Mesendoderm (in vitro differentiated cells): ENCODE results near the gene PDXDC1.
"Not testable (repeated sequence)": the region's sequence is repeated elsewhere in the genome, so short reads cannot be mapped to it uniquely, and the experiment has no call there.

Experiments used
- DNase-seq: peaks from one replicate; pipeline ENCODE4 v3.0.0; 2013
- H2AK5ac ChIP-seq: 2 replicates; pipeline ENCODE4 v1.6.1; 2013; ENCODE audit warnings: low read length, inconsistent platforms
- H2BK120ac ChIP-seq: 2 replicates; pipeline ENCODE4 v1.6.1; 2013; ENCODE audit warnings: low read depth, mild to moderate bottlenecking, low read length, moderate library complexity, mixed read lengths
- H2BK15ac ChIP-seq: replicated peaks from 2 replicates; pipeline ENCODE4 v1.6.1; 2013; ENCODE audit warnings: low read depth, mild to moderate bottlenecking, moderate library complexity
- H2BK5ac ChIP-seq: 2 replicates; pipeline ENCODE4 v1.6.1; 2013; ENCODE audit warnings: low read length, inconsistent platforms
- H3K18ac ChIP-seq: 2 replicates; pipeline ENCODE4 v1.6.1; 2013; ENCODE audit warnings: mild to moderate bottlenecking, low read length, mixed read lengths
- H3K23ac ChIP-seq: one replicate; pipeline ENCODE4 v1.6.1; 2013; ENCODE audit warnings: low read length
- H3K27ac ChIP-seq: 2 replicates; pipeline ENCODE4 v1.5.1; 2013; ENCODE audit warnings: low read depth, mild to moderate bottlenecking, inconsistent platforms, low read length, moderate library complexity
- H3K27me3 ChIP-seq: 2 replicates; pipeline ENCODE4 v1.6.1; 2013; ENCODE audit warnings: low read length, control low read depth, mild to moderate bottlenecking, inconsistent platforms; ENCODE audit not compliant: insufficient read depth, poor library complexity
- H3K36me3 ChIP-seq: 2 replicates; pipeline ENCODE4 v1.6.1; 2013; ENCODE audit warnings: low read length, inconsistent platforms; ENCODE audit not compliant: control insufficient read depth, insufficient read depth
- H3K4ac ChIP-seq: one replicate; pipeline ENCODE4 v1.6.1; 2013; ENCODE audit warnings: low read depth, mild to moderate bottlenecking, low read length, moderate library complexity
- H3K4me1 ChIP-seq: 2 replicates; pipeline ENCODE4 v1.6.1; 2013; ENCODE audit warnings: low read depth, low read length, inconsistent platforms; ENCODE audit not compliant: control insufficient read depth
- H3K4me2 ChIP-seq: 2 replicates; pipeline ENCODE4 v1.6.1; 2013; ENCODE audit warnings: low read length
- H3K4me3 ChIP-seq: 2 replicates; pipeline ENCODE4 v1.5.1; 2013; ENCODE audit warnings: mild to moderate bottlenecking, low read length
- H3K56ac ChIP-seq: one replicate; pipeline ENCODE4 v1.6.1; 2013; ENCODE audit warnings: low read length
- H3K79me1 ChIP-seq: 2 replicates; pipeline ENCODE4 v1.6.1; 2013; ENCODE audit warnings: low read length, inconsistent platforms
- H3K79me2 ChIP-seq: 2 replicates; pipeline ENCODE4 v1.6.1; 2013; ENCODE audit warnings: mild to moderate bottlenecking, low read length; ENCODE audit not compliant: control insufficient read depth, insufficient read depth
- H3K9ac ChIP-seq: 2 replicates; pipeline ENCODE4 v1.6.1; 2013; ENCODE audit warnings: low read length, inconsistent platforms
- H4K5ac ChIP-seq: one replicate; pipeline ENCODE4 v1.6.1; 2013; ENCODE audit warnings: low read length
- H4K8ac ChIP-seq: one replicate; pipeline ENCODE4 v1.6.1; 2013; ENCODE audit warnings: low read depth, mild to moderate bottlenecking, control low read depth, low read length, moderate library complexity
- WGBS: extraction: QIAGEN DNeasy Blood & Tissue Kit; methylation state at CpG from one replicate; pipeline ENCODE4 v1.1.7; 2013; ENCODE audit warnings: low lambda C conversion rate, missing lambda C conversion rate; ENCODE audit not compliant: insufficient coverage; ENCODE audit errors: extremely low coverage; 5-methylcytosine and 5-hydroxymethylcytosine counted together

PDXDC1 gene

DNA sequence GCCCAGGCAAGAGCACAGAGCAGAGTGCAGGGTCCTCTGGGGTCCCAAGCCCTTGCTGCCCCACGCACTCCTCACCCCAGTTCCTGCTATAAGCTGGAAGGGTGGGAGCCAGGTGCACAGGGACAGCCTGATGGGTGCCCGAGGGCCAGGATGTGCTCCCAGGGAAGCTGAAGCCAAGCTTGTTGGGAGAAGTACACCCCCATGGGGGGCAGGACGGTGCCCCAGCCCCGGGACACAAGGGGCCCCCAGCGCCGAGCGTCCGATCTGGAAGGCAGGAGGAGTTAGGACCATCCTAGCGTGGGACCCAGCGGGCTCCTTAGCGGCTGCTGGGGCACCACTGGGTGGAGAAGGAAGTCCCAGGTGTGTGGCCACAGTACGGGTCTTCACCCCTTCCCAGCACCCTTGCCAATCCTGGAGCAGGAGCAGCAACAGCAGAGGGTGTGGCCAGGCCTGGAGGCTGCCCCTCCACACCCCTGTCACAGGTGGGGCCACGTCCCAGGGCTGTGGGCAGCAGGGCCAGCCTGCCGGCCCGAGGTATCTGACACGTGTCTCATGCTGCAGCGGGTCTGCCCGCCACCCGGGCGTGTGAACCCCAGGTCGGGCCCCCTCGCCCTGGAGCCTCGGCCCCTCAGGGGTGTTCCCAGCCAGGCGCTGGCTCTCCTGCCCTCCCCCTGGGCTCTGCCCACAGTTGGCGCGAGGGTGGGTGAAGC lies 168.2 kb downstream of the PDXDC1 start:
- not testable (repeated sequence) for H2BK15ac ChIP-seq, H3K79me1 ChIP-seq, H3K9ac ChIP-seq, H3K36me3 ChIP-seq, H2BK120ac ChIP-seq, H2AK5ac ChIP-seq, H4K5ac ChIP-seq, H3K4me3 ChIP-seq, H4K8ac ChIP-seq, H3K4me2 ChIP-seq, H3K23ac ChIP-seq, H3K4ac ChIP-seq, H2BK5ac ChIP-seq, H3K4me1 ChIP-seq, H3K27me3 ChIP-seq, DNase-seq
- H3K27ac ChIP-seq = peak overlapping the region; percentile 98
- peak overlapping the region; percentile 98 for H3K18ac ChIP-seq
- WGBS = no CpG with 5 or more reads among the region's 26 CpGs
- peak overlapping the region; percentile 34 for H3K56ac ChIP-seq
- H3K79me2 ChIP-seq = peaks cover 23% of the 10 kb centered on the region

DNA sequence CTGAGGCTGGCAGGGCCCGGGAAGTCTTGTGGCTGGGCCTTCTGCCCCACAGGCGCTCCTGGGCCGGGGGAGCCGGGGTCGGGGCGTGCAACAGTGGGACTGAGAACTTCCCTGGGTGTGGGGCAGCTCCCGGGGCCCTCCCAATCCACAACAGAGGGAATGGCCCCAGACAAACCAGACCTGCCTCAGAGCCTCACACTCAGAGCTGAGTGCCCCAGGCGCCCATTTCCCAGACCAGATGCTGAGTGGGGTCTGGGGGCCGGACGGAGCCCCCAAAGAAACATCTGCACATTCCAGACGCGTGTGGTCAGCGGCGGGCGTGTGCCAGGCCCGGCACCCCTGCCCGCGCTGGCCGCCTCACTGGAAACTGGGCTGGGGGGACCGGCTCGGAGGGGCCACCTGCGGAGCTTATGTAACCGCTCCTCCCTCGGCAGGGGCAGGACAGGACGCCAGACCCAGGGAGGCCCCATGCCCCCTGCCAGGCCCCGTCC lies 168.8 kb downstream of the PDXDC1 start:
- not testable (repeated sequence) for H2BK15ac ChIP-seq, H3K23ac ChIP-seq, H4K8ac ChIP-seq, H3K36me3 ChIP-seq, H3K79me1 ChIP-seq, H3K4me1 ChIP-seq, H3K4me2 ChIP-seq, H3K27me3 ChIP-seq, H4K5ac ChIP-seq, H3K4me3 ChIP-seq, H2BK5ac ChIP-seq, H2BK120ac ChIP-seq, H2AK5ac ChIP-seq
- Histone ChIP-seq H3K18ac (peak overlapping the region; percentile 98), H3K79me2 (peaks cover 23% of the 10 kb centered on the region), H3K27ac (peak overlapping the region; percentile 98), H3K4ac (peak overlapping the region; percentile 58), H3K9ac (peak overlapping the region; percentile 66), H3K56ac (peak overlapping the region; percentile 86)
- peak; percentile 75 for DNase-seq
- WGBS = no CpG with 5 or more reads among the region's 26 CpGs

DNA sequence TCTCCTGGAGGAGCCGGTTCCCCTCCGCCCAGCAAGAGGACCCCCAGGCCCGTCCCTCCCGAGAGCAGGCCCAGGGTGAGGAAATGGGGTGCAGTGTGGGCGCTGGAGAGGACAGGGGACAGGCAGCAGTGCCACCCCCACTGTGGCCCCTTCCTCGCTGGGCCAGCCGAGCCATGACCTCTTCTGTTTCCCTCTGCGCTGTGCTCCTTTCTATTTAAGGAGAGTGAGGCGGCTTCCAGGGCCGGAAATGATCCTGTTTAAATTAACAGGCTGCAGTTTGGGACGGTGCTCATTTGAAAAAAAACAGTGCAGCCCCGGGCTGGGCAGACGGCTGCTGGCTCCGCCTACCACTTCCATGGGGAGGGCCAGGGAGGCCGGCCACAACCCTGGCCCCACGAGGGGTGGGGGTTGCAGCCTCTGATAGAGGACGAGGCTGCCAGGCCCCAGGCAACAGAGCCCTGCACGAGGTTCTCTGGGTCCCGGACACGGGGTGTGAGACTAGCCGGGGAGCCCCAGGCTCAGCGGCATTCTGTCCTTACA lies 169.3 kb downstream of the PDXDC1 start:
- not testable (repeated sequence) for H3K36me3 ChIP-seq, H4K8ac ChIP-seq, H3K4me1 ChIP-seq, H3K79me1 ChIP-seq, H3K4me3 ChIP-seq, H2BK120ac ChIP-seq, H3K4me2 ChIP-seq, H3K27me3 ChIP-seq, H2BK15ac ChIP-seq, H4K5ac ChIP-seq, H2AK5ac ChIP-seq
- Histone ChIP-seq H3K4ac (peak overlapping the region; percentile 58), H2BK5ac (peak overlapping the region; percentile 70), H3K18ac (peak overlapping the region; percentile 98), H3K9ac (peak overlapping the region; percentile 66), H3K79me2 (peaks cover 23% of the 10 kb centered on the region), H3K23ac (peak overlapping the region; percentile 66), H3K27ac (peak overlapping the region; percentile 98), H3K56ac (peak overlapping the region; percentile 86)
- DNase-seq = peak; percentile 72
- WGBS = no CpG with 5 or more reads among the region's 22 CpGs

DNA sequence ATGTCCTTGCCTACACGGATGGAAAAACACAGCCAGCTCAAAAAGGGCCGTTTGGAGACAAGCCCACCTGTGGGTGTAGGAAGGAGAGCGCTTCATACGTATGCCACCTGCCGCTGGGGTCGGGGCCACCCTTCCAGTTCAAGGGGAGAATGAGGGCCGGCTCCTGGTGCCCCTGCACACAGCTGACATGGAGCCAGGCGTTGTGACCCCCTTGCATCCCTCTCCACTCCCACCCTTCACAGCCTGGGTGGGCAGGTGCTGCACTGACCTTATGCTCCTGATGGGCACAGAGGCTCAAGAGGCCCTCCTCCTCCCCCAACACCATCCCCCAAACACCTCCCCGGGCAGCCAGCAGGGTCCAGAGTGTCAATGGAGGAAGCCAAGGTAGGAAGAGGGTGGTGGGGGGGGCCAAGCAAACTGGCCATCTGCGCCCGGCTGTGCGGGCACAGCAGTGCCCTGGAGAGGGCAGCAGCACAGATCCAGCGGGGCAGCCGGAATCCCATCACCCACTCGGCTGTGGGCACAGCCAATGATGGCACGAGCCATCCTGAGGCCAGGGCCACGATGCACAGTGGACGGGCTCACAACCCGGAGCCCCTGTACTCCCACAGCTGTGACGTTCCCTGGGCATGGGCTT lies 170.1 kb downstream of the PDXDC1 start:
- H2BK15ac ChIP-seq, H3K27me3 ChIP-seq, H3K4me3 ChIP-seq, H4K5ac ChIP-seq, H3K36me3 ChIP-seq, H3K4me2 ChIP-seq, H3K4me1 ChIP-seq, H2BK5ac ChIP-seq, H4K8ac ChIP-seq, H3K79me1 ChIP-seq, H2AK5ac ChIP-seq, H3K4ac ChIP-seq, H2BK120ac ChIP-seq, H3K23ac ChIP-seq, DNase-seq: not testable (repeated sequence)
- peak overlapping the region; percentile 67 for H3K56ac ChIP-seq
- peaks cover 23% of the 10 kb centered on the region for H3K79me2 ChIP-seq
- H3K27ac ChIP-seq = peak overlapping the region; percentile 98
- peak overlapping the region; percentile 50 for H3K9ac ChIP-seq
- WGBS = no CpG with 5 or more reads among the region's 20 CpGs
- H3K18ac ChIP-seq = peak overlapping the region; percentile 98

DNA sequence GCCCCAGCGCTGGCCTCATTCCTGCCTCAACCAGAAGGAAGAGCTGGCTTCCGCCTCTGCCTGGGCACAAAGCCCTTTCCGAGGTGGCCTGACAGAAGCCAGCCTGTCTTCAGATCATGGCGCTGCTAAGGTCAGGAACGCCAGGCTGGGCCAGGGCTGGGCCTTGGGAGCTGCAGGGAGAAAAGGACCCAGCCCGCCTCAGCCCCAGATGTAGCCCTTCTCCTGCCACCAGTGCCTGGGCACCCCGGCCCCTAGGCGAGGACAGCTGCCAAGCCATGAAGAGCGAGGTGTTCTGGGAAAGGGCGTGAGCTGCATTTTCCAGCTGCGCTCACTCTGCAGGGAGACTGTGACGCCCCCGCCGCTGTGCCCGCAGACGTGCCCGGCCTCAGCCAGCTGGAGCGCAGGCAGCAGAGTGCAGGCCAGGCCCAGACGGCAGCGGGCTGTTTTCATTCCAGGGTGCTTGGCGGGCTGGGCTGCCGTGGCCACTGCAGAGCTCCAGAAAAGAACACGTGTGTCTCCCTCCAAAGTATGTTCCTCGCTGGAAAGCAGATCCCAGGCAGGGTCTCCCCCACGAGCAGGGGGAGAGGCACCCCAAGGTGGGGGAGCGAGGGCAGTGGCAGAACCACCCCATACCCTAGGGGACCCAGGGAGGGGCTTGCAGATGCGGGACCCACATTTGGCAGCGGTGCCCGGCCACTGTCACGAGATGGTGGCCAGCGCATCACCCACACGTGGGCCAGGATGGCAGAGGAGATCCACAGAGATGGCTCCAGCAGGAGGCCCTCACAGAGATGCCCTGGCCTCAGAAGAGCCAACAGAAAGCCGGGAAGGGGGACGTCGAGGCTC lies 170.8 kb downstream of the PDXDC1 start:
- not testable (repeated sequence) for H3K4me2 ChIP-seq, H3K79me1 ChIP-seq, H2AK5ac ChIP-seq, H3K27me3 ChIP-seq, H3K56ac ChIP-seq, H3K4me1 ChIP-seq, H2BK15ac ChIP-seq, H2BK120ac ChIP-seq, H3K27ac ChIP-seq, H3K4me3 ChIP-seq, H4K5ac ChIP-seq, H3K23ac ChIP-seq, H3K36me3 ChIP-seq, H3K9ac ChIP-seq, H3K4ac ChIP-seq, DNase-seq, H4K8ac ChIP-seq, H3K18ac ChIP-seq, H2BK5ac ChIP-seq
- no CpG with 5 or more reads among the region's 35 CpGs for WGBS
- peaks cover 23% of the 10 kb centered on the region for H3K79me2 ChIP-seq
